AML-193 (cell line): ENCODE data around the gene RBM10.
A peak's percentile ranks its signal among the peaks of the same experiment; 100 is the strongest.
"Not testable (repeated sequence)": the region's sequence is repeated elsewhere in the genome, so short reads cannot be mapped to it uniquely, and the experiment has no call there.

ENCODE experiments used
- DNase-seq, 2 experiments: peaks; one replicate each; lab custom pipeline; 2025; lab: John Stamatoyannopoulos, UW

The RBM10 gene

GRCh38 chrX:47144626-47145394 is at the start of gene RBM10, which contains the start of gene NDUFB11:
RBM10 (plus strand) TSS chrX:47145221; CDS start chrX:47147482, 2,261 bp downstream.
NDUFB11 (minus strand) TSS chrX:47144702; CDS start chrX:47144679, 23 bp downstream.
- DNase-seq, result peak; percentile 77 to 82

GRCh38 chrX:47097018-47097417 is 48.0 kb upstream of the RBM10 start:
- DNase-seq, result no peak

GRCh38 chrX:47098338-47099094 is 46.5 kb upstream of the RBM10 start:
- DNase-seq, result no peak

GRCh38 chrX:47101206-47101605 is 43.8 kb upstream of the RBM10 start:
- DNase-seq, result no peak

- DNase-seq, result not testable (repeated sequence)
Observed at GRCh38 chrX:47110936-47111615, 33.9 kb upstream of the RBM10 start.

GRCh38 chrX:47112316-47112954 is 32.6 kb upstream of the RBM10 start:
- DNase-seq, result no peak

DNA sequence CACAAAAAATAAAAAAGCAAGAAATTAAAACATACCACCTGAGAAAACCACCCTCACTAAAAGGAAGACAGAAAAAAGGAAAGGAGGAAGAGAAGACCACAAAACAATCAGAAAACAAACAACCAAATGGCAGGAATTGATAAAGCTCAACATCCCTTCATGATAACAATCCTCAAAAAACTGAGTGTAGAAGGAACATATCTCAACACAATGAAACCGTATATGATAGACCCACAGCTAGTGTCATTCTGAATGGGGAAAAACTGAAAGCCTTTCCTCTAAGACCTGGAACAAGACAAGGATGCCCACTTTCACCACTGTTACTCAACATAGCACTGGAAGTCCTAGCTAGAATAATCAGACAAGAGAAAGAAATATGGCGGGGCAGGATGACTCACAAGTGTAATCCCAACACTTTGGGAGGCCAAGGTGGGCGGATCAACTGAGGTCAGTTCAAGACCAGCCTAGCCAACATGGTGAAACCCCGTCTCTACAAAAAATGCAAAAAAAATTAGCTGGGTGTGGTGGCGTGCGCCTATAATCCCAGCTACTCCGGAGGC is 28.4 kb upstream of the RBM10 start:
- DNase-seq, result not testable (repeated sequence)

GRCh38 chrX:47124466-47124865 is 20.6 kb upstream of the RBM10 start:
- not testable (repeated sequence) for DNase-seq

DNA sequence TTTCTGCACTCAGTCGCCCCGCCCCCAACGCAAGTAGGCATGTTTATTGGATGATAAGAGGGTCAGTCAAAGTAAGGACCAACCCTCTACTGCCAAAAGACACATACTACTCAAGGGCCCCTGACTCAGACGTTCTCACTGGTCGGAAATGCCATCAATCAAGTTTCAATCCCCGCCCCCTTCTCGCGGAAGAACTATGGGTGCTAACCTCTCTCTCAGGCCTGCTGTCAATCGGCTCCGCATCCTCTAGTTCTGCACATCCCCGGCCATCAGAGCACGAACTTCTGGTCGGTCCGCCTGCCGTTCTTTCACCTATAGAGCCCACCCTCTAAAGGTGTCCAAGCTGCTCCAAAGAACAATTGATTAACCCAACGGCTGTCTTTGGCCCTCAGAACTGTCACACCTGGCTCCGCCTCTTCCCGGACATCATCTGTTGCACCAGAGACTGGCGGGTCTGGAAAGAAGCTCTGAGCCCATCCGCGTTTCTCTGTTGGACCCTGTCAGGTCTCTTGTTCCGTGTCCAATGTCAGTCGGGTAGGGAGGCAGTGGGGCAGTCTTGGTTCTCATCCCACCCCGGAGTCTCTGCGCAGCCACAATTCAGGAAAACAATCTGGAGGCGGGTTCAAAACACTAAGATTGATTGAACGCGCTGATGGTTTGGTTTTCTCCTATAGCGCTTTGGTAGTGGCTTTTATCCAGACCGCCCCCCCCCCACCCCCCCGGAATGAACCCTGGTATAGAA is 15.7 kb upstream of the RBM10 start:
- DNase-seq, result peak; percentile 77 to 83

DNA sequence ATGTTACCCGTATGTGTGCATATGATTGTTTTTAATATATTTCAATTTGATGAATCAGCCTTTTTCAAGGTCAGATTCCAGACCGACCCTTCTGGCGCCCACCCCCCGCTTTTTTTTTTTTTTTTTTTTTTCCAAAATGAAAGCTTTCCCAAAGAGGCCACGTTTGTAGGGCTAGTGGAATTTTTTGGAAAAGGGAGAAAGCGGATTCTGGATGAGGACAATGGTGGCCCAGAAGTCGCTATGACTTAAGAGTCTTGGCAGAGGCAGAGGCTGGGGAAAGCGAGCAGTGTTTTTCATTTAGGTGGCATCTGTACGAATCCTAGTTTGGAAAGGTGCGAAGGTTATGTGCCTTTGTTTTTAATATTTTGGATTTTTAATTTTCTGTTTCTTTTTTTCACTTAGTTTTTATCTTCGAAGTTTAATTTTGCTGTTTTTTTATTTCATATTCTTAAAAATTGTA is 15.1 kb upstream of the RBM10 start:
- no peak for DNase-seq

GRCh38 chrX:47133493-47133892 is 11.5 kb upstream of the RBM10 start:
- DNase-seq, result no peak

- not testable (repeated sequence) for DNase-seq
Observed at GRCh38 chrX:47135650-47136049, 9.4 kb upstream of the RBM10 start.

DNA sequence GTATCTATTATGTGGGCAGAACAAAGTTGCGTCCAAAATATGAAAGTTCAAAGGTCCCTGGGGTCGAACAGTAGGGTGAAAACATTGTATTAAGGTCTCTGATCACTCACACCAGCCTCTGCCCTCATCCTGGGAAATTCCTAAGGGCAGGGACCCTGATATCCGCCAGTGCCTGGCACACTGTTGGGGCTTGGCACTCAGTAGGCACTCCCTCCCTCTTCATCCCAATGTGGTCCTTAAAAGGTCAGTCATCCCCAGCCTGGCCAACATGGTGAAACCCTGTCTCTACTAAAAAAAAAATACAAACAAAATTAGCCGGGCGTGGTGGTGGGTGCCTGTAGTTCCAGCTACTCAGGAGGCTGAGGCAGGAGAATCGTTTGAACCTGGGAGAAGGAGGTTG is 6.8 kb upstream of the RBM10 start:
- DNase-seq, result no peak

DNA sequence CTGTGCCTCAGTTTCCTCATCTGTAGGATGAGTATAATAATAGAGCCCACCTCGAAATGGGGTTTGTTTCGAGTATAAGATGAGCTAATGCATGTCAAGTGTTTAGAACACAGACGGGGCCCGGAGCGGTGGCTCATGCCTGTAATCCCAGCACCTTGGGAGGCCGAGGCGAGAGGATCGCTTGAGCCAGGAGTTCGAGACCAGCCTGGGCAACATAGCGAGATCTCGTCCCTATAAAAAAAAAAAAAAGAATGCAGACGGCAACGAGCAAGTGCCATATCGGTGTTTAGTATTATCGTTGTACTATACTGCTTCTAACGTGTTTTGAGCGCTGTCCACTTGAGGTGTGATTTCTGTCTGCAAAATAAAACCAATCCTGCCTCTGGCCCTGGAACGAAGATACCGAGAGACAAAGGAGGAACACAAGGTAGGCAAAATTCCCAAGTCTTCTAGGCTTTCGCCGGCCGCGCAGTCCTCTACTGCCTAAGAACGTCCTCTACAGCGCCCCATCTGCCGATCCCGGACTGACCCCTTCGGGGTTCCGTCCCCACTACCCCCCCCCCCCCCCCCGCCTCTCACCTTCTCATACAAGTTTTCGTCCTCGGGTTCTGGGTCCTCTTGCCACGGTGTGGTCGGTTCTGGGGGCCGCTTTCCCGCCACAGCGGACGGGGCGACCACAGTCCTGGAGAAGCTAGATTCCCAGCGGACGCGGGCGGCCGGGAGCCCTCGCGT is 961 bp upstream of the RBM10 start:
- DNase-seq, result peak; percentile 10 to 25

- no peak for DNase-seq
Observed at GRCh38 chrX:47145395-47146120, 537 bp downstream of the RBM10 start.

DNA sequence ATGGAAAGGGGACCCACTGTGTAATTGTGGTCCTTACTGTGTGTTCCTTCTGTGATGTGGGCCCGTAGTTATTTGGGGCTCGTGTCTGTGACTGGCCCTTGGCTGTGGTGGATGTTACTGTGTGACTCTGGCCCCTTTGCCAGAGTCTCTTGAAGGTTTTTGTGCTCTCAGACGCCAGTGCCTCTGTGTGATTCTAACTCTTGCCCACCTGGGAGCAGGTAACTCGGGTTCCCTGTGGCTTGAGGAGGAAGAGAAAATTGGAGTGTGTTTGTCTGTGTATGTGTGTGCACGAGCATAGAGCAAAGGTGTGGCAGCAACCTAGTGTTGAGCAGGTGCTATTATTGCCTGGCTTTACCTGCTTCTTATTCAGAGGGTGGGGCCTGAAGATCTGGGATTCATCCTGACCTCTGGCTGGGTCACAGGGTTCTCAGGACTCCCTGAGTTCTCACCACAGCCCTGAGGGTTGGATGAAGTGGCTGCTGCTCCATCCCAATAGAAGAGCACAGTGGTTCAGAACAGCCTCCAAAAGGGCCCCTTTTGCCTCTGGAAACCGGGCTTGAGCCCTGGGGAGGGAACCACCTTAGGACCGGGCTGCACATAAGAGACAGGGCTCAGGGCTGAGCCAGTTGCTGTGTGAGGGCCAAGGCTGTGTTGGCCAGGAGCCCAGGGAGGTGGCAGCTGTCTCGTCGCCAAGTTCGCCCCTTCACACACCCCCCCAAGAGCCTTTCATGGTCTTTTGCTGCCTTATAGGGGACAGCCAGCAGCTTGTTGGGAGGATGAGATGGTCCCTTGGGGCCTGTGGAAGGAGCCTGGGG is 1.3 kb downstream of the RBM10 start:
- no peak for DNase-seq

- DNase-seq, result no peak
Observed at GRCh38 chrX:47146936-47147859, 2.2 kb downstream of the RBM10 start.

GRCh38 chrX:47148946-47149345 is 3.9 kb downstream of the RBM10 start:
- no peak for DNase-seq
